Endothelial cell (in vitro differentiated cells): ENCODE results near the gene RAB17. TPM values are rescaled to one million over a fixed set of nuclear protein-coding genes. Genes with fewer than 3 reads are reported as not detected.
"Not testable (repeated sequence)": the region's sequence is repeated elsewhere in the genome, so short reads cannot be mapped to it uniquely, and the experiment has no call there.

ENCODE experiments used
- DNase-seq: peaks from one replicate; pipeline ENCODE4 v3.0.0; 2021; ENCODE audit warnings: low spot score
- H3K27ac Mint-ChIP-seq: one replicate; pipeline ENCODE4 v1.8.0; 2021; ENCODE audit warnings: mixed read lengths, inconsistent platforms; ENCODE audit not compliant: unreplicated experiment
- H3K27me3 Mint-ChIP-seq: one replicate; pipeline ENCODE4 v1.8.0; 2021; ENCODE audit warnings: mild to moderate bottlenecking, moderate library complexity, mixed read lengths, inconsistent platforms; ENCODE audit not compliant: unreplicated experiment
- H3K36me3 Mint-ChIP-seq: one replicate; pipeline ENCODE4 v1.8.0; 2021; ENCODE audit warnings: mild to moderate bottlenecking, low read depth, mixed read lengths, inconsistent platforms; ENCODE audit not compliant: unreplicated experiment
- H3K4me1 Mint-ChIP-seq: one replicate; pipeline ENCODE4 v1.8.0; 2021; ENCODE audit warnings: mild to moderate bottlenecking, mixed read lengths, inconsistent platforms; ENCODE audit not compliant: unreplicated experiment
- H3K4me3 Mint-ChIP-seq: one replicate; pipeline ENCODE4 v1.8.0; 2021; ENCODE audit warnings: mild to moderate bottlenecking, mixed read lengths, inconsistent platforms; ENCODE audit not compliant: unreplicated experiment
- H3K9me3 Mint-ChIP-seq: one replicate; pipeline ENCODE4 v1.8.0; 2021; ENCODE audit warnings: mixed read lengths, inconsistent platforms; ENCODE audit not compliant: unreplicated experiment
- CTCF ChIP-seq: fragments of 200-600 bp; sonication (generic); IDR thresholded peaks from one replicate; pipeline ENCODE4 v1.5.0; 2021; ENCODE audit warnings: antibody characterized with exemption; ENCODE audit not compliant: unreplicated experiment
- total RNA-seq: library from RNA; stranded (reverse); fragmentation: NEBNext Ultra II Directional; extraction: Animal tissue kit (Norgen Biotek cat#: 25700); gene quantifications from one replicate; pipeline ENCODE4 v1.2.1, GENCODE V29; 2021; ENCODE audit not compliant: unreplicated experiment

RAB17 gene
- total RNA-seq, 1 donor from 2014 or later = 1.5 TPM

GRCh38 chr2:237596520-237597195 is 6.1 kb upstream of the RAB17 start:
- Mint-ChIP-seq H3K4me3 (no peak overlapping the region), H3K27ac (no peak overlapping the region), H3K9me3 (no peaks in the 10 kb centered on the region), H3K36me3 (no peaks in the 10 kb centered on the region), H3K27me3 (peaks cover 17% of the 10 kb centered on the region), H3K4me1 (peaks cover 25% of the 10 kb centered on the region)
- no peak for DNase-seq
- no peak for TF ChIP-seq CTCF

GRCh38 chr2:237595829-237596519 is 5.4 kb upstream of the RAB17 start:
- Mint-ChIP-seq H3K27me3 (peaks cover 15% of the 10 kb centered on the region), H3K4me1 (peaks cover 27% of the 10 kb centered on the region)
- H3K9me3 Mint-ChIP-seq, DNase-seq, H3K4me3 Mint-ChIP-seq, H3K36me3 Mint-ChIP-seq, H3K27ac Mint-ChIP-seq: not testable (repeated sequence)

GRCh38 chr2:237594514-237594871 is 4.0 kb upstream of the RAB17 start:
- no peak for TF ChIP-seq CTCF
- Mint-ChIP-seq H3K27ac (no peak overlapping the region), H3K36me3 (no peaks in the 10 kb centered on the region), H3K9me3 (no peaks in the 10 kb centered on the region), H3K4me1 (peaks cover 30% of the 10 kb centered on the region), H3K4me3 (no peak overlapping the region), H3K27me3 (peaks cover 13% of the 10 kb centered on the region)
- DNase-seq = no peak

GRCh38 chr2:237593596-237594320 is 3.2 kb upstream of the RAB17 start:
- DNase-seq = no peak
- no peaks in the 10 kb centered on the region for H3K36me3 Mint-ChIP-seq
- H3K27me3 Mint-ChIP-seq = peaks cover 13% of the 10 kb centered on the region
- H3K27ac Mint-ChIP-seq = no peak overlapping the region
- H3K9me3 Mint-ChIP-seq = no peaks in the 10 kb centered on the region
- TF ChIP-seq CTCF = no peak
- no peak overlapping the region for H3K4me3 Mint-ChIP-seq
- peaks cover 30% of the 10 kb centered on the region for H3K4me1 Mint-ChIP-seq

- Mint-ChIP-seq H3K27me3 (peaks cover 13% of the 10 kb centered on the region), H3K4me1 (peaks cover 30% of the 10 kb centered on the region), H3K4me3 (no peak overlapping the region), H3K27ac (no peak overlapping the region), H3K9me3 (no peaks in the 10 kb centered on the region), H3K36me3 (no peaks in the 10 kb centered on the region)
- TF ChIP-seq CTCF = no peak
- DNase-seq = no peak
Observed at GRCh38 chr2:237593036-237593435, 2.5 kb upstream of the RAB17 start.
